Activated T-cell treated with anti-CD3 and anti-CD28 coated beads, Interleukin-2, amount 50 U/mL, for 4 hours (primary cell): ENCODE measurements around the gene CLIC2. TPM values are rescaled to one million over a fixed set of nuclear protein-coding genes. Genes with fewer than 3 reads are reported as not detected.
"Not testable (repeated sequence)": the region's sequence is repeated elsewhere in the genome, so short reads cannot be mapped to it uniquely, and the experiment has no call there.

Source experiments
- ATAC-seq, 2 donors: fragments of 200-7000 bp; cut with Tn5 transposase; one replicate each; pipeline ENCODE4 v1.10.0; 2021
- DNase-seq: peaks from one replicate; pipeline ENCODE4 v3.0.0-alpha.2; 2020
- H3K27me3 Mint-ChIP-seq: one replicate; pipeline ENCODE4 v1.8.0; 2021; ENCODE audit warnings: low read depth, mixed read lengths
- H3K36me3 Mint-ChIP-seq: one replicate; pipeline ENCODE4 v1.8.0; 2022; ENCODE audit warnings: mixed read lengths; ENCODE audit not compliant: insufficient read depth
- H3K4me1 Mint-ChIP-seq: one replicate; pipeline ENCODE4 v1.8.0; 2021; ENCODE audit warnings: low read depth, mixed read lengths
- H3K4me3 Mint-ChIP-seq: one replicate; pipeline ENCODE4 v1.8.0; 2021; ENCODE audit warnings: mild to moderate bottlenecking, moderate library complexity, mixed read lengths
- H3K9me3 Mint-ChIP-seq: one replicate; pipeline ENCODE4 v1.8.0; 2021; ENCODE audit warnings: mixed read lengths
- total RNA-seq, 3 donors: library from RNA; stranded (reverse); gene quantifications; one replicate each; pipeline ENCODE4 v1.2.1, GENCODE V29; 2021

Gene CLIC2
- total RNA-seq: 1 to 10 TPM in 1 of 3 donors, under 1 TPM in 2; 0.29 to 1.6 (median 0.46) TPM

GRCh38 chrX:155334486-155335336 lies at the start of gene CLIC2:
TSS of gene CLIC2 (minus strand) at chrX:155334614. CDS start at chrX:155334427, 187 bp downstream.
- no peaks in the 10 kb centered on the region for H3K27me3 Mint-ChIP-seq
- peaks cover 1% of the 10 kb centered on the region for H3K4me1 Mint-ChIP-seq
- ATAC-seq (peak in 1 of 2 donors; percentile 32), DNase-seq (no peak)
- no peaks in the 10 kb centered on the region for H3K36me3 Mint-ChIP-seq
- no peaks in the 10 kb centered on the region for H3K9me3 Mint-ChIP-seq
- no peak within 1 kb of the TSS for H3K4me3 Mint-ChIP-seq

GRCh38 chrX:155382529-155382967 lies 48.1 kb upstream of the CLIC2 start:
- DNase-seq, H3K9me3 Mint-ChIP-seq, H3K4me3 Mint-ChIP-seq, H3K36me3 Mint-ChIP-seq, H3K27me3 Mint-ChIP-seq: not testable (repeated sequence)
- ATAC-seq: peak; percentile 66 to 67
- peaks cover 12% of the 10 kb centered on the region for H3K4me1 Mint-ChIP-seq

GRCh38 chrX:155381843-155382528 lies 47.6 kb upstream of the CLIC2 start, which contains the start of gene F8A2:
TSS of gene F8A2 (plus strand) at chrX:155382095. CDS start at chrX:155382115, 20 bp downstream.
- H3K4me1 Mint-ChIP-seq, H3K36me3 Mint-ChIP-seq, H3K4me3 Mint-ChIP-seq, H3K9me3 Mint-ChIP-seq, DNase-seq, H3K27me3 Mint-ChIP-seq: not testable (repeated sequence)
- ATAC-seq: peak; percentile 84 to 89

DNA sequence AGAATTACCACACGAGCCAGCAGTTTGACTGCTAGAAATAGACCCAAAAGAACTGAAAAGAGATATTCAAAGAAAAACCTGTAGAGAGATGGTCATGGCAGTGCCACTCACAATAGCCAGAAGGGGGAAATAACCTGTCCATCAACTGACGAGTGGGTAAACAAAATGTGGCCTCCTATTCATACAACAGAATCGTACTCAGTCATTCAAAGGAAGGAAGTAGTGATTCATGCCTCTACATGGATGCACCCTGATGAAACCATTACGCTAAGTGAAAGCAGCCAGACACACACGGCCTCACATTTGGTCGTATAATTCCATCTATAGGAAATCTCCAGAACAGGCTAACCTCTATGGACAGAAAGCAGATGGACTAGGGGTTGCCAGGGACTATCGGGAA lies 45.4 kb upstream of the CLIC2 start:
- DNase-seq, H3K4me3 Mint-ChIP-seq, H3K36me3 Mint-ChIP-seq, H3K9me3 Mint-ChIP-seq, H3K27me3 Mint-ChIP-seq, H3K4me1 Mint-ChIP-seq: not testable (repeated sequence)
- ATAC-seq: peak in 1 of 2 donors; percentile 19

- peak; percentile 62 to 70 for ATAC-seq
These were observed 39.5 kb upstream of the CLIC2 start for GRCh38 chrX:155373777-155374458.

DNA sequence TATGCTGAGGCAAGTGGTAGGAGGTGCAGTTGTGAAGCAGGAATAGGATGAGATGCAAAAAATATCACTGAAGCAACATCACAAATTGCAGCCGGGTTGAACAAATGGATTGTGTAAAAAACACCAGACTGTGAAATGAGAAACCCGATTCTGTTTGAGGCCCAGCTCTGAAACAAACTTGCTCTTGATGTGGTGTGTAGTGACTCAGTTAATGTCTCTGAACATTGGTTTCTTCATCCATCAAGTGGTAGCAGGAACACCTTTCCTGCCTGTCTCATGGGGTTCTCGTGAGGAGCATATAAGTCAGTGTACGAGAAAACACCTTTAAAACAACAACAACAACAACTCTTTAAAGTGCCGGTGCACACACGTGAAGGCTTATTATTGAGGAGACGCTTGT lies 29.3 kb upstream of the CLIC2 start:
- H3K4me1 Mint-ChIP-seq, H3K36me3 Mint-ChIP-seq, H3K27me3 Mint-ChIP-seq, H3K9me3 Mint-ChIP-seq, DNase-seq, H3K4me3 Mint-ChIP-seq: not testable (repeated sequence)
- ATAC-seq: peak; percentile 48 to 65

More at GRCh38 chrX:155373777-155374458, 39.5 kb upstream of the CLIC2 start:
- H3K27me3 Mint-ChIP-seq, H3K4me1 Mint-ChIP-seq, DNase-seq, H3K36me3 Mint-ChIP-seq, H3K4me3 Mint-ChIP-seq, H3K9me3 Mint-ChIP-seq: not testable (repeated sequence)

DNA sequence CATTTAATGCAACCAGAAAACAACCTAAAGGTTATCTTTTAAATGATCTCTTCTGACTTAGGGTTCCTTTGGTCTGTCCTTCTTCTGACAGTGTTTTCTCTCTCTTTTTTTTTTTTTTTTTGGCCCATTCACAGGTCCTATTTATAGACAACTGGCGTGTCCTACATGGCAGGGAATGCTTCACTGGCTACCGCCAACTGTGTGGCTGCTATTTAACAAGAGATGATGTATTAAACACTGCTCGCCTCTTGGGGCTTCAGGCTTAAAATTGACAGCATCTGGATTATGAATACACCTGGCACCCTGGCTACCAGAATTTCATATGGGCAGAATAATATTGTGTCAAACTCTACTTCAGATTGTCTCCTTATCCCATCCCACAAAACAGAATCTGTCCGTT lies 15.0 kb upstream of the CLIC2 start:
- not testable (repeated sequence) for H3K4me3 Mint-ChIP-seq, DNase-seq, H3K27me3 Mint-ChIP-seq, H3K4me1 Mint-ChIP-seq, H3K36me3 Mint-ChIP-seq, H3K9me3 Mint-ChIP-seq, ATAC-seq

GRCh38 chrX:155345689-155346088 lies 11.3 kb upstream of the CLIC2 start:
- not testable (repeated sequence) for H3K9me3 Mint-ChIP-seq, ATAC-seq, H3K27me3 Mint-ChIP-seq

DNA sequence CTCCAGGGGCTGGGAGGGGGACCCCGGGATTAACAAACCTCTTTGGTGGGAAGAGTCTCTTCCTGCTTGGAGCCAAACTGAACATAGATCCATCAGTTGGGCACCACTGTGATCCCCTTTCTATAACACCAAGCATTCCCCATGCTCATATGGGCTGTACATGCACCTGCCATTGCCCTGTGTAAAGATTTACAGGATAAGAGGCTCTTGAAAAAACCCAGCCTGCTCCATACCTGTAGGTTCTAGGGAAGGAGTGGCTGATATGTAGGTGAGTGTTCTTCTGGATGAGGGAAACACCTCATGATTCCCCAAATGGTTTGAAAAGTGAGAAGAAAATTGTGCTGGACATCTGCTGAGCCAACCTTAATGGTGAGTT lies 911 bp upstream of the CLIC2 start:
- H3K4me3 Mint-ChIP-seq, ATAC-seq, H3K27me3 Mint-ChIP-seq, DNase-seq, H3K4me1 Mint-ChIP-seq, H3K9me3 Mint-ChIP-seq, H3K36me3 Mint-ChIP-seq: not testable (repeated sequence)

More at GRCh38 chrX:155345689-155346088, 11.3 kb upstream of the CLIC2 start:
- not testable (repeated sequence) for H3K4me1 Mint-ChIP-seq, DNase-seq, H3K4me3 Mint-ChIP-seq, H3K36me3 Mint-ChIP-seq

- Mint-ChIP-seq H3K27me3 (no peaks in the 10 kb centered on the region), H3K4me3 (no peak overlapping the region), H3K36me3 (no peaks in the 10 kb centered on the region), H3K9me3 (no peaks in the 10 kb centered on the region), H3K4me1 (peaks cover 1% of the 10 kb centered on the region)
- DNase-seq (no peak), ATAC-seq (no peak)
These were observed 792 bp downstream of the CLIC2 start for GRCh38 chrX:155333544-155334100.

DNA sequence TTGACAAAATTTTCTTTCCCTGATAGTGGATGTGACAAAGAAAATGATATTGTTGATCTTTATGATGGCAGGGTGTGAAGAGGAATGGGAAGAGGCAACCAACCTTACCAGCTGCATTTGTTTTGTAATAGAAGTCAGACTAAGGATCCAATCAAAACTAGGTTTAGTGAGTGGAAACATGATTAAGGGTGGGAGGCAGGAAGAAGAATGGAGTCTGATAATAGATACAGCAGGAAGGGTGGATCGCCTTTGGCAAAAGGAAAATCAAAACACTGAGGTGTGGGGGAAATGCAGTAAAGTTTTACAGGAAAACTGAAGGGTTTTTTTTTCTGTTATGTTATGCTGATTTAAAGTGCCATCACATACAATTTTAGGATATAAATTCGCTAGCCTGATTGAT lies 3.4 kb downstream of the CLIC2 start:
- H3K27me3 Mint-ChIP-seq: no peaks in the 10 kb centered on the region
- ATAC-seq (no peak), DNase-seq (no peak)
- no peak overlapping the region for H3K4me3 Mint-ChIP-seq
- peaks cover 1% of the 10 kb centered on the region for H3K4me1 Mint-ChIP-seq
- no peaks in the 10 kb centered on the region for H3K9me3 Mint-ChIP-seq
- no peaks in the 10 kb centered on the region for H3K36me3 Mint-ChIP-seq

DNA sequence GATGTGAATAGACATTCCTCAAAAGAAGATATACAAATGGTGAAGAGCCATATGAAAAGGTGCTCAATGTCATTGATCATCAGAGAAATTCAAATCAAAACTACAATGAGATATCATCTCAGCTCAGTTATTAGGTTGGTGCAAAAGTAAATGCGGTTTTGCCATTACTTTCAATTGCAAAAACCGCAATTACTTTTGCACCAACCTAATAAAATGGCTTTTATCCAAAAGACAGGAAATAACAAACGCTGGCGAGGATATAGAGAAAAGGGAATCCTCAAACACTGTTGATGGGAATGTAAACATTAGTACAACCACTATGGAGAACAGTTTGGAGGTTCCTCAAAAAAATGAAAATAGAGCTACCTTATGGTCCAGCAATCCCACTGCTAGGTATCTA lies 5.1 kb downstream of the CLIC2 start:
- no peak for DNase-seq
- Mint-ChIP-seq H3K27me3 (no peaks in the 10 kb centered on the region), H3K4me1 (peaks cover 1% of the 10 kb centered on the region), H3K4me3 (no peak overlapping the region), H3K36me3 (no peaks in the 10 kb centered on the region), H3K9me3 (no peaks in the 10 kb centered on the region)
- no peak for ATAC-seq

DNA sequence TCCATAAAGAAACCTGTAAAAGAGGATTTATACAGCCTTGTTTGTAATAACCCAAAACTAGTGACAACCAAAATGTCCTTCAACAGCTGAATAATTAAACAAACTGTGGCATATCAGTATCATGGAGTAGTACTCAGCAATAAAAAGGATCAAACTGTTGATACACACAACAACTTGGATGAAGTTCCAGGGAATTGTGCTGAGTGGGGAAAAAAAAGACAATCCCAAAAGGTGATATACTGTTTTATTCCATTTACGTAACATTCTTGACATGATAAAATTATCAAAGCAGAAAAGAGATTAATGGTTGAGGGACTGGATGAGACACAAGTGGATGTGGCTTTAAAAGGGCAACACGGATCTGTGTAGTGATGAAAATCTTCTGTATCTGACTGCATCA lies 7.8 kb downstream of the CLIC2 start:
- peaks cover 5% of the 10 kb centered on the region for H3K27me3 Mint-ChIP-seq
- no peak for ATAC-seq
- peaks cover 4% of the 10 kb centered on the region for H3K36me3 Mint-ChIP-seq
- no peak overlapping the region for H3K4me3 Mint-ChIP-seq
- no peaks in the 10 kb centered on the region for H3K9me3 Mint-ChIP-seq
- no peak for DNase-seq
- H3K4me1 Mint-ChIP-seq: no peaks in the 10 kb centered on the region

- ATAC-seq (no peak), DNase-seq (no peak)
- Mint-ChIP-seq H3K4me1 (no peaks in the 10 kb centered on the region), H3K9me3 (peaks cover 5% of the 10 kb centered on the region), H3K4me3 (no peak overlapping the region), H3K36me3 (no peaks in the 10 kb centered on the region), H3K27me3 (peaks cover 2% of the 10 kb centered on the region)
These were observed 20.2 kb downstream of the CLIC2 start for GRCh38 chrX:155314260-155314659.
